OCI-LY1 (cell line): ENCODE measurements around the gene MBD2.

Experiments
- CTCF ChIP-seq: fragments of 200-600 bp; sonication (generic), shearing (Covaris generic); IDR thresholded peaks from 2 replicates; pipeline ENCODE4 v1.5.1; 2017; ENCODE audit warnings: mild to moderate bottlenecking, antibody characterized with exemption, low read length, moderate library complexity, mixed read lengths
- EZH2 ChIP-seq: fragments of 200-600 bp; sonication (generic), shearing (Covaris generic); IDR thresholded peaks from 2 replicates; pipeline ENCODE4 v1.8.0; 2017; ENCODE audit warnings: borderline replicate concordance, mixed run types, mild to moderate bottlenecking, antibody characterized with exemption, low read length, moderate library complexity, mixed read lengths

- TF ChIP-seq CTCF (no peak), EZH2 (no peak)
Observed at GRCh38 chr18:54161267-54161666, 63.2 kb downstream of the MBD2 start.
